ENCODE data around the gene MYBPH.

DNA sequence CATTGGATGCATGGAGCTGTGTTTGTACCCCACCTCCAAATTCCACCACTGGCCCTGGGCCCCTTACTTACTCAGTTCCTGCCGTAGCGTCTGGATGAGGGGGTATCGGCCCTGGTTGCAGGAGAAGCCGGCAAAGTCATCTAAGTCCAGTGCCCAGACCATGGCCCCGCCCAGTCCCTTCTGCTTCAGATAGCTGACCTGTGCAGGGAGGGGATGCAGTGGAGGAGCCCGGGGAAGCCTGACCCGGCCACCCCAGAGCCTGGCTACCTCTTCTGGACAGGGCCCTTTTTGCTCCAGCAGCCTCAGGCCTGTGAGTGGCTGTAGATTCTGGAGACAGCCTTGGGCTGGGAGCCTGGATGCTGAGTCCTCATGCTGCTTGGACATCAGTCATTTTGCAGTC is 42.0 kb upstream of the MYBPH start:
- TF ChIP-seq, protein P1, sequence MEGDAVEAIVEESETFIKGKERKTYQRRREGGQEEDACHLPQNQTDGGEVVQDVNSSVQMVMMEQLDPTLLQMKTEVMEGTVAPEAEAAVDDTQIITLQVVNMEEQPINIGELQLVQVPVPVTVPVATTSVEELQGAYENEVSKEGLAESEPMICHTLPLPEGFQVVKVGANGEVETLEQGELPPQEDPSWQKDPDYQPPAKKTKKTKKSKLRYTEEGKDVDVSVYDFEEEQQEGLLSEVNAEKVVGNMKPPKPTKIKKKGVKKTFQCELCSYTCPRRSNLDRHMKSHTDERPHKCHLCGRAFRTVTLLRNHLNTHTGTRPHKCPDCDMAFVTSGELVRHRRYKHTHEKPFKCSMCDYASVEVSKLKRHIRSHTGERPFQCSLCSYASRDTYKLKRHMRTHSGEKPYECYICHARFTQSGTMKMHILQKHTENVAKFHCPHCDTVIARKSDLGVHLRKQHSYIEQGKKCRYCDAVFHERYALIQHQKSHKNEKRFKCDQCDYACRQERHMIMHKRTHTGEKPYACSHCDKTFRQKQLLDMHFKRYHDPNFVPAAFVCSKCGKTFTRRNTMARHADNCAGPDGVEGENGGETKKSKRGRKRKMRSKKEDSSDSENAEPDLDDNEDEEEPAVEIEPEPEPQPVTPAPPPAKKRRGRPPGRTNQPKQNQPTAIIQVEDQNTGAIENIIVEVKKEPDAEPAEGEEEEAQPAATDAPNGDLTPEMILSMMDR (IDR thresholded peaks at IDR 0.05): no peak
- no peak for TF ChIP-seq POLR2A (IDR thresholded peaks at IDR 0.05)

Measured in right lobe of liver (tissue), 4 donors.